OCI-LY3 (cell line): ENCODE results near the gene EMD.

Experiments
- EZH2phosphoT487 ChIP-seq: fragments of 200-600 bp; shearing (Covaris generic); IDR thresholded peaks from 2 replicates; pipeline ENCODE4 v1.6.1; 2018; ENCODE audit warnings: antibody characterized with exemption, mixed run types, low read depth
- TF ChIP-seq, protein P1 (sequence below): fragments of 200-600, 300-600 bp; sonication (generic); IDR thresholded peaks from 2 replicates; pipeline ENCODE4 v1.5.1; 2014; ENCODE audit warnings: antibody characterized with exemption, low read length, low read depth

DNA sequence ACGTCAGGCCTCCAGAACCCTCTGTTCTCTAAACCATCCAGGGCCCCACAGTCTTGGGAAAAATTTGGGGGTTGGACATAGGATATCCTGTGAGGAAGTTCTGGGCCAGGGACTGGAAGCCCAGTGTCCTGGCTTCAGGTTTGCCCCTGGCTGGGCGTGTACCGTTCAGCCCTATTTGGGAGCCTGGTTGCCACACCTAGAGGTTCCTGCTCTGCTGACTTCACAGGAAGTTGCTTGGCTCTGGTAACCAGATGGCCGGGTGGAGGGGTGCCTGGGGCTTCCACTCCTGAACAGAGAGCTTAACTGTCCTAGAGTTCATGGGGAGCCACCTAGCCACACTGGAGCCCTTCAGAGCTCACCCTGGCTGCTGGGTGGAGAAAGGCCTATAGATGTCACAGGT, 33.4 kb downstream of the EMD start:
- TF ChIP-seq, protein P1, sequence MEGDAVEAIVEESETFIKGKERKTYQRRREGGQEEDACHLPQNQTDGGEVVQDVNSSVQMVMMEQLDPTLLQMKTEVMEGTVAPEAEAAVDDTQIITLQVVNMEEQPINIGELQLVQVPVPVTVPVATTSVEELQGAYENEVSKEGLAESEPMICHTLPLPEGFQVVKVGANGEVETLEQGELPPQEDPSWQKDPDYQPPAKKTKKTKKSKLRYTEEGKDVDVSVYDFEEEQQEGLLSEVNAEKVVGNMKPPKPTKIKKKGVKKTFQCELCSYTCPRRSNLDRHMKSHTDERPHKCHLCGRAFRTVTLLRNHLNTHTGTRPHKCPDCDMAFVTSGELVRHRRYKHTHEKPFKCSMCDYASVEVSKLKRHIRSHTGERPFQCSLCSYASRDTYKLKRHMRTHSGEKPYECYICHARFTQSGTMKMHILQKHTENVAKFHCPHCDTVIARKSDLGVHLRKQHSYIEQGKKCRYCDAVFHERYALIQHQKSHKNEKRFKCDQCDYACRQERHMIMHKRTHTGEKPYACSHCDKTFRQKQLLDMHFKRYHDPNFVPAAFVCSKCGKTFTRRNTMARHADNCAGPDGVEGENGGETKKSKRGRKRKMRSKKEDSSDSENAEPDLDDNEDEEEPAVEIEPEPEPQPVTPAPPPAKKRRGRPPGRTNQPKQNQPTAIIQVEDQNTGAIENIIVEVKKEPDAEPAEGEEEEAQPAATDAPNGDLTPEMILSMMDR = no peak
- no peak for TF ChIP-seq EZH2phosphoT487
